BJ (cell line): ENCODE measurements around the gene ALAS1. TPM values are rescaled to one million over a fixed set of nuclear protein-coding genes. Genes with fewer than 3 reads are reported as not detected.

Source experiments
- CTCF ChIA-PET: fragments of 350-600 bp; formaldehyde crosslinking; extraction: SDS; loops from one replicate; lab custom pipeline; 2021; ENCODE audit warnings: antibody characterized with exemption, inconsistent platforms; lab: Yijun Ruan, JAX
- POLR2A ChIA-PET: fragments of 300-600 bp; sonication (Branson Sonifier 250); formaldehyde crosslinking; extraction: SDS; loops from one replicate; lab custom pipeline; 2021; ENCODE audit warnings: antibody characterized with exemption; lab: Charles Lee
- DNase-seq: peaks from one replicate; pipeline ENCODE4 v3.0.0-alpha.2; 2011; ENCODE audit warnings: low read depth
- H3K27me3 ChIP-seq: 2 replicates; pipeline ENCODE4 v1.6.0; 2011; ENCODE audit warnings: low read length; ENCODE audit not compliant: control insufficient read depth, insufficient read depth
- H3K36me3 ChIP-seq: 2 replicates; pipeline ENCODE4 v1.5.1; 2011; ENCODE audit warnings: low read length; ENCODE audit not compliant: control insufficient read depth, insufficient read depth
- H3K4me3 ChIP-seq: 2 replicates; pipeline ENCODE4 v1.5.1; 2011; ENCODE audit warnings: low read depth, mild to moderate bottlenecking, control low read depth, low read length
- polyA plus RNA-seq: library from polyadenylated mRNA; depleted of rRNA; stranded (reverse); fragments of >200 nt; gene quantifications from 2 replicates; pipeline ENCODE4 v1.2.3, GENCODE V29; 2011
- TF ChIP-seq, protein P1 (sequence below): IDR thresholded peaks from 2 replicates; pipeline ENCODE4 v1.5.1; 2011; ENCODE audit warnings: low read depth, mild to moderate bottlenecking, control low read depth, inconsistent platforms, low read length, moderate library complexity; ENCODE audit not compliant: insufficient read depth

Gene ALAS1
- polyA plus RNA-seq, 1 experiment = 51.7 TPM

- Histone ChIP-seq H3K36me3 (peaks cover 41% of the 10 kb centered on the region), H3K27me3 (no peaks in the 10 kb centered on the region), H3K4me3 (no peak overlapping the region)
- POLR2A ChIA-PET = no interaction called here
- no peak for DNase-seq
- TF ChIP-seq, protein P1, sequence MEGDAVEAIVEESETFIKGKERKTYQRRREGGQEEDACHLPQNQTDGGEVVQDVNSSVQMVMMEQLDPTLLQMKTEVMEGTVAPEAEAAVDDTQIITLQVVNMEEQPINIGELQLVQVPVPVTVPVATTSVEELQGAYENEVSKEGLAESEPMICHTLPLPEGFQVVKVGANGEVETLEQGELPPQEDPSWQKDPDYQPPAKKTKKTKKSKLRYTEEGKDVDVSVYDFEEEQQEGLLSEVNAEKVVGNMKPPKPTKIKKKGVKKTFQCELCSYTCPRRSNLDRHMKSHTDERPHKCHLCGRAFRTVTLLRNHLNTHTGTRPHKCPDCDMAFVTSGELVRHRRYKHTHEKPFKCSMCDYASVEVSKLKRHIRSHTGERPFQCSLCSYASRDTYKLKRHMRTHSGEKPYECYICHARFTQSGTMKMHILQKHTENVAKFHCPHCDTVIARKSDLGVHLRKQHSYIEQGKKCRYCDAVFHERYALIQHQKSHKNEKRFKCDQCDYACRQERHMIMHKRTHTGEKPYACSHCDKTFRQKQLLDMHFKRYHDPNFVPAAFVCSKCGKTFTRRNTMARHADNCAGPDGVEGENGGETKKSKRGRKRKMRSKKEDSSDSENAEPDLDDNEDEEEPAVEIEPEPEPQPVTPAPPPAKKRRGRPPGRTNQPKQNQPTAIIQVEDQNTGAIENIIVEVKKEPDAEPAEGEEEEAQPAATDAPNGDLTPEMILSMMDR = no peak
- CTCF ChIA-PET = interaction anchor here (1.4 to 6.3 kb wide), 3 partner anchors 8 to 126 kb away, joined by 4 to 57 read pairs (median 4); no protein-coding TSS in a partner anchor
Observed at GRCh38 chr3:52213005-52213404, 15.0 kb downstream of the ALAS1 start.

GRCh38 chr3:52213901-52214300, 15.9 kb downstream of the ALAS1 start:
- CTCF ChIA-PET = interaction anchor here (0.8 to 1.7 kb wide), 2 partner anchors 18 to 25 kb away, joined by 3 to 4 read pairs; partner anchors contain the start of gene TWF2
- no peak for DNase-seq

GRCh38 chr3:52215351-52215750, 17.4 kb downstream of the ALAS1 start:
- CTCF ChIA-PET = interaction anchor here (1.3 kb wide), 2 partner anchors 17 to 124 kb away, joined by 3 to 4 read pairs; no protein-coding TSS in a partner anchor

More at GRCh38 chr3:52213901-52214300, 15.9 kb downstream of the ALAS1 start:
- peaks cover 37% of the 10 kb centered on the region for H3K36me3 ChIP-seq
- H3K4me3 ChIP-seq = no peak overlapping the region
- H3K27me3 ChIP-seq = no peaks in the 10 kb centered on the region
- POLR2A ChIA-PET = no interaction called here
- TF ChIP-seq, protein P1 = no peak

GRCh38 chr3:52216585-52217408, 18.8 kb downstream of the ALAS1 start:
- ChIA-PET POLR2A (interaction anchor here (0.5 to 0.6 kb wide), 2 partner anchors 9 to 242 kb away, joined by 4 to 5 read pairs; no protein-coding TSS in a partner anchor), CTCF (interaction anchor here (0.8 to 1.9 kb wide), 6 partner anchors 8 to 123 kb away, joined by 3 to 15 read pairs (median 4); no protein-coding TSS in a partner anchor)
- Histone ChIP-seq H3K27me3 (no peaks in the 10 kb centered on the region), H3K36me3 (peaks cover 25% of the 10 kb centered on the region), H3K4me3 (no peak overlapping the region)
- TF ChIP-seq, protein P1 = no peak
- no peak for DNase-seq

More at GRCh38 chr3:52215351-52215750, 17.4 kb downstream of the ALAS1 start:
- TF ChIP-seq, protein P1 = no peak
- Histone ChIP-seq H3K27me3 (no peaks in the 10 kb centered on the region), H3K36me3 (peaks cover 32% of the 10 kb centered on the region), H3K4me3 (no peak overlapping the region)
- POLR2A ChIA-PET = no interaction called here
- DNase-seq = no peak

DNA sequence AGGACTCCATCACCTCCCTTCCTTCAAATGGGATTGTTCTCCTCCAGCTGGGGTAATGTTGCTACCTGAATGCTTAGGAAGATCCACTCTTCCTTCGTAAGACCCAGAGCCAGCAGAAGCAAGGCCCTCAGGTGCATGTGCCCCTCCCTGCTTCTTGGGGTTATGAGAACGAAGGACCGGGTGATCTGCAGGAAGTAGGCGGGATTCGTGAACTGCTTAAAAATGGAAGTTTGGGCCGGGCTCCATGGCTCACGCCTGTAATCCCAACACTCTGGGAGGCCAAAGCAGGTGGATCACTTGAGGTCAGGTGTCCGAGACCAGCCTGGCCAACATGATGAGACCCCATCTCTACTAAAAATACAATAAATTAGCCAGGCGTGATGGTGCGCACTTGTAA, 19.4 kb downstream of the ALAS1 start:
- Histone ChIP-seq H3K27me3 (no peaks in the 10 kb centered on the region), H3K36me3 (peaks cover 21% of the 10 kb centered on the region), H3K4me3 (no peak overlapping the region)
- DNase-seq = no peak
- CTCF ChIA-PET = interaction anchor here (0.8 to 1.9 kb wide), 7 partner anchors 9 to 122 kb away, joined by 3 to 15 read pairs (median 4); no protein-coding TSS in a partner anchor
- TF ChIP-seq, protein P1 = no peak
- POLR2A ChIA-PET = interaction anchor here (0.5 to 0.6 kb wide), 2 partner anchors 10 to 242 kb away, joined by 4 to 5 read pairs; no protein-coding TSS in a partner anchor
